HG03565 (cell line): ENCODE measurements around the gene IQGAP3.
A peak's percentile ranks its signal among the peaks of the same experiment; 100 is the strongest.

Experiments
- ATAC-seq: cut with Tn5 transposase; IDR thresholded peaks from one replicate; pipeline ENCODE4 v1.9.1; 2021; ENCODE audit warnings: mild to moderate bottlenecking, moderate library complexity; ENCODE audit not compliant: unreplicated experiment

IQGAP3 gene

DNA sequence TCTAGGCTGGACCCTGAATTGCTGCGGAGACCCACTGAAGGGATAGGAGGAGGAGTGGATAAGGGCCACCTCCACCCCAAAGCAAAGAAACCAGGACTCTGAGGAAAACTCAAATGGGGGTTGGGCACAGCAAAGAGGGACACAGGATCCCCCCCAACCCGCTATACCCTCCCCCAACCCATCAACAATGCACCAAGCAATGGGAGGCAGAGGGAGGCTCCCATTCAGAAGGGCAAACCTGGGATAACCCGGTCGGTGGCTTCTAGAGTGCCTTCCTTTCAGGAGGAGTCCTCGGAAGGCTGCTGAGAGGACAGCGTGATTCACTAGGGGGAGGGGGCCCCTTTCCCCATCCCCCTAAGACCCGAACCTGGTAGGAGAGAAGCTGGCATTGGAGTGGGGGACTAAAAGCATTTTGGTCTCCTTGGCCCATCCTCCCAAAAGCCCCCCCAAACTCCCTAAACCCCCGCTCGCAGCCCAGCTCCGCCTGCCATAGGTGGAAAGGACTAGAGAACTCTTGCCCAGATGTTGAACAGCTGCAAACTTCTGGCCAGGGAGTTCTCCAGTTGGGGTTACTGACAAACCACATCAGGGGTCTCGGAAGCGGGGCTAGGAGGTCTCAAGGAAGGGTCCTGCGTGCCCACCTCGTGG, 73.0 kb downstream of the IQGAP3 start:
- ATAC-seq = no peak

DNA sequence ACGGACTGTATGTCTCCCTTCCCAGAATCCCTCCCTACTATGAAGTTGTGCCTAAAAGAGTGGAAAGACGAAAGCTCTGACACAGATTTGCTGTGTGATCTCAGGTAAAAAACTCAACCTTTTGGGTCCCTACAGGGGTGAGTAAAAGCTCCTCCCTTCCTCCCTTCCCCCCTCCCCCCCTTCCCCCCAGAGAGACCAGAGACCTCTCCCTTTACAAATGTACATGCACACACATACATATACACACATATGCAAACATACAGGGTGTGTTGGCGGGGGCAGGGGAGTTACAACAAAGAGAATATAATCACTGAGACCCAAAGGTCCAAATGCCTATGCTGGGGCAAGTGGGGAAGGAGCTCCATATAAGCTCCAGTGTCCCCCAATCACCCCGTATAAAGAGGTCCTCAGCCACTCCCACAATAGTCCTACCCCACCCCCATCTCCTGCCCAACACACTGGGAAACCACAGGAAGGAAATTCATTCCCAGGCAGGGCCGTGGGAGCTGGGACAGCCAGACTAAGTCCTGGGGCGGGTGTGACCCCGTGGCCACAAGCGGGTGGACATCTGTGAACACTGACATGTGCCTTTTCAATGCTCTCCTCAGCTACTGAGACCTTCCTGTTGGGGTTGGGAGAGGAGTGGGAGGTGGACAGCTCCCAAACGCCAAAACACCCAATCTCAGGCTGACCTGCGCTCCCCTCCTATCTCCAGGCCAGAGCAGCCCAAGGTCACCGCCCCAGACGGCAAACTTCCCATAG, 73.8 kb downstream of the IQGAP3 start:
- no peak for ATAC-seq

DNA sequence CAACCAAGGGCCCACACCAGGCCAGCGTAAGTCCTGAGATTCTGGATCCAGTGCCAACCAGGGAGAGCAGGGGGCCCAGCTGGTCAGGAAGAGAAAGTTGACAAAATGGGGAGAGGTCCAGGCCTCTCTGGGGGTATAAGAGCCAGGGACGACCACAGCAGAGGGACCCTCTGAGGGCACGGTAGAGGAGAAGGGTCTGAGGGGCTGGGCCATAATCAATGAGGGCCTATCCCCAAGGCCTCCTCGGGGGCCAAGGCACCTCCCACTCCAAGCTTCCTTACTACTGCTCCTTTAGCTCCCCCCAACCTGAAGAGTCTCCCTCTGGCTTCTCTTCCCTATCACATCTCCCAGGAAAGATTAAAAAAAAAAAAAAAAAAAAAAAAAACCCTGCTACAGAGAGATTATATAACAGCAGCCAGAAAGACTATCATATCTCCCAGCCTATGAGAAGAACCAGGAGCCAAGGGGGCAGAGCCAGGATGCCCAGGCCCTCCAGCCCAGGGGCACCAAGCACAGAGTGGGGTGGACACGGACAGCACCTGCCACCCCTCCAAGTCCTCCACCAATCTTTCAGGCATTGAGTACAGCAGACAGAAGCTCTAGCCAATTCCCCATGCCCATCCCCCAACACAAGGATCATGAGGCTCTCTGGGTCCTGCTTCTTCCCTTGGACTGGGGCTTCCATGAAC, 74.5 kb downstream of the IQGAP3 start:
- no peak for ATAC-seq

DNA sequence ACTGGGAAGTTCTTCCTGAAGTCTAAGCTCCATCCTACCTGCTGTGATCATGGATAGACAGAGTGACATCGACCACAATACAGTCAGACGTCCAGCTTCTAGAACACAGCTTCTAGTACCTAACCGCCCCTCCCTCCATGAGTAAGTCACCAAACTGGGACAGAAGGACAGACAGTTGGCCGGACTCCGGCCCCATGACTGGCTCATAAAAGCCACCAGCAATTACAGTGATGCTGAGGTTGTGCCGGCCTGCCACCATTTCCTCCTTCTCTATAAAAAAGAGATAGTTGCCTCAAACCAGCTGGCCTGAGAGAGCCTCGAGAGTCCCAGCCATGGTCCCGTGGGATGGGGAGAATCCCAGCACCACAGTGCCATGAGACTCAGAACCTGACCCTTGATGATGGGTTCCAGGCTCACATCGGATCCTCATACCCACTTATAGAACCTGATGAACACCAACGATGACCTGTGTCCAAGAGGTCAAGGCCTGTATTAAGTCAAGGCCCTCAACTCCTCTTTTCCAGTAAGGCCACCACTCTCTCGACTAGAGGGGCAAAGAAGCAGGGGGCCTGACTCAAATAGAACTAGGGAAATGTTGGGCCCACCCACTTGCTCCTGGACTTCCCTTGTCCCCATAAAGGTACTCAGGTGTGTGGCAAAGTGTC, 75.2 kb downstream of the IQGAP3 start:
- ATAC-seq = no peak

DNA sequence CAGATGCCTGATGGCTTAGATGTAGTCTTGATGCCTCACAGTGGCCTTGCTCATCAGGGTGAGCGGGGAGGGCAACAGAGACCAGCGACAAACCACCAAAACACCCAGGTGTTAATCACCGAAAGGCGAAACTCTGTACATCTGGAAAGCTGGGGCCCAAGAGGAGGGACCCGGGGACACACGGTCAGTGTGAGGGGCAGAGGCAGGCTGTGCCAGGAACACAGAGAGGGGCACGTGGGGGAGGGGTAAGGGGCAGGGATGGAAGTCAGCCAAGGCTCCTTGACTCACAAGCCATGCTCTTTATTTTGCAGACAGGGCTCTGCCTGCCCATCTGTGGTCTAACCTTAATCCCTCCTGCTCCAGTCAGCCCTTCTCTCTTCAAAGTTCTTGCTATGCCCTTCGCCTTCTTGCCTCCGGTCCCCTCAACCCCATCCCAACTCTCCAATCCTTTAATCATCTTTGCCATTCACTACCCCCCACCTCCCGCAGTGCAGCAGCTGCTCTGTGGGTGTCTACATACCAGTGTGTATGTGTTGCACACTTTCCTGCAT, 76.1 kb downstream of the IQGAP3 start:
- ATAC-seq = no peak

DNA sequence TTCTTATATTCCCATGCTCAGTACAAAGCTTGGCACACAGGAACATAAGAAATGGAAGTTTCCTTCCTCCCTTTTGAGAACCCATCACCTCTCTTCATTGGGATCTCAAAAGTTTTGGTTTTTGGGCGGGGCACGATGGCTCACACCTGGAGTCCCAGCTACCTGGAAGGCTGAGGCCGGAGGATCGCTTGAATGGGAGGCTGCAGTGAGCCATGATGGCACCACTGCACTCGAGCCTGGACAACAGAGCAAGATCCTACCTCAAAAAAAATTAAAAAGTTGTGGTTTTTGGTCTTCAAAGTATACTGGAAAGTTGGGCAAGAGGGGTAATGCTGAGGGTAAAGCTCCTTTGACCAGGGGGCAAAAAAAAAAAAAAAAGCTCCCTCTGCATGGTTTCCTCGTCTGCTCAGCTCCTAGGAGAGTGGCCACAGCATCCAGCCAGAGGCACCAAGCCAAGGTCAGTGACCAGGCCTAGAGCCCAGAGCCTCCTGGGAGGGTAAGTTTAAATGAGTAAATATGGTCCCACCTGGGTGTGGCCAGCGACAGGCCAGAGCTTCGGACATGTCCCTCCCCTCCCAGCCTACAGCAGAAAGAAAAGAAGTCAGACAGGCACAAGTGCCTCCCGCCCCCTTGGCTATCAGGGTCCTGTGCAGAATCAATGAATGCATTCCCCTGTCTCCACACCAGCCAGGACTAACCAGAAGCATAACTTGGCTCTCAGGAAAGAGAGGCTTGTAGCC, 76.8 kb downstream of the IQGAP3 start:
- ATAC-seq = no peak

DNA sequence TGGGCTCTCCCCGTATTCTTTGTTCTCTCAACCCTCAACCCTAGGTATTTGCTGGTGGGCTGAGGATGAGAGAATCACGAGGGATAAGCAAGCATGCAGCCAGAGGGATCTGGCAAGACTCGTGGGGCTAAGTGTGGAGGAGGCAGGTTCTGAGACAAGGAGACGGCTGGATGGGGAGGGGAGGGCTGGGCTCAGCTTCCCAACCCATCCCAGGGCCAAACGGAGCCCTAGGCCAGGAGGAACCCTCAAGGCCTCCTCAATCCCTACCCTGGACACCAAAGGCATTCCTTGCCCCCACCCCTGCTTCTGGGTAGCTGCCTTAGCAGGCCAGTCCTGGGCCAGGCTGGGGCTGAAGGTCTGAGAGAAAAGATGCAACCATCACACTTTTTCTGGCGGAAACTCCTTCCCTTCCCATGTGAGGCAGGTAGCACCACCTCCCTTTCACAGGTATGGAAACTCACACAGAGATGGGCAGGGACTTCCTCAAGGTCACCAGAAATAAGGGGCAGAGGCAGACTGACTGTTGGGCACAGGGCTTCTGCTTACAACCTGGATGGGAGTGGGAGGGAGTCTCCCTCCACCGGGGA, 78.0 kb downstream of the IQGAP3 start:
- ATAC-seq = no peak

DNA sequence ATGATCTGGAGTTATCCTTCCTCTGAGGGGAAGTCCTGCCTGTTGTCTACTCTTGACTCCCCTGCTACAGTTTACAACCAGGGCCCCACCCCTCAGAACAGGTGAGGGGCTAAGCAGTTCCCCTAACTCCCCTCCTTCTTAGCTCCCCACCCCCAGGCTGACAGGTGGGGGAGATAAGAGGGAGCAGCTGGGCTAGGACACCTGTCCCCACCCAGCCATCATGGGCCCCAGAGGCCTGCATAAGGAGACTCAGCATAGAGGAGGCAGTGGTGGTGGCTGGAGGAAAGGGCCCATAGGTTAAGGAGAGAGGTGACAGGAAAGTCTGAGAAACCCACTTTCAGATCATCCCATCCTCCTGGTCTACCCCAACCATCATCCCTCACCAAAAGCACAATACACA, 78.6 kb downstream of the IQGAP3 start:
- ATAC-seq = no peak

DNA sequence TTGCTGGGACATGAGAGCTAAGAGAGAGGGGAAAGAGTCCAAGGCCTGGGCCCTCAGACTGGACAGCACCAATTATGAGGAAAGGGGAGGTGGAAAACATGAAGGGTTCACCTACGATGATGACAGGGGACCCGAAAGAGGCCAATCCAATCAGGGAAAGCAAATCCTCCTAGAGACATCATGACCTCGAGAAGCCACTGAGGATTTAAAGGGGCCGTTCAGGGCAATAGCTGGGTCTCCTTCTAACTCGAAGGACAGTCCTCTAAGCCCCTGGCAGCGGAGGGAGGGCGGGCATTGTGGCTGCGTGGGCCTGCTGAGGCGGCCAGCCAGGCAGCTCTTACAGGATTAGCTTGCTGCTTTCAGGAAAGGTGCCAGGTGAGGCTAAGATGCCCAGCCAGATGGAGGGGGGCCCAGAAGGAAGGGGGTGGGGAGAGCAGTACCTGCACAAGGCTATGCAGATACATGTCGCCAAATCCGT, 79.2 kb downstream of the IQGAP3 start:
- no peak for ATAC-seq

DNA sequence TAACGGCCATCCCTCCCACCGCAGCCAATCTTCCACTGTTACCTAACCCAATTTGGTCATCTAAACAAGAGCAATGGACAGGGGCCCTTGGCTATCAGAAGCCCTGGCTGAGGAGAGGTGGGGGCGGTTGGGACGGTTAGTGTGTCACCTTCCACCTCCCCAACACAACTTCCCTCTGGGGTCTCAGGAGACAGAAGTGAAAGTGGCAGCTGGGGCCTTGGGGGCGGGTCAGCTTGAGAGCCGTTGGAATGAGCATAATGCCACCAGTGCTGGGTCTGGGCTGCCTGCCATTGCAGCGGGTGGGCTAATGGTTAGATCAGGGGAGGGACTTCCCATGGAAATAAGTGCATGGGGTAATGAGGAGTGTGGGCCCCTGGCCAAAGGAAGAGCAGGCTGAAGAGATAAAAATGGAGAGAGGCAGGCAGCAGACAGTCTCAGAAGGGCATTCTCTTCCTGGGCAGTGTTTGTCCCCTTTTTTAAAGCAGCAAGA, 79.7 kb downstream of the IQGAP3 start:
- no peak for ATAC-seq

DNA sequence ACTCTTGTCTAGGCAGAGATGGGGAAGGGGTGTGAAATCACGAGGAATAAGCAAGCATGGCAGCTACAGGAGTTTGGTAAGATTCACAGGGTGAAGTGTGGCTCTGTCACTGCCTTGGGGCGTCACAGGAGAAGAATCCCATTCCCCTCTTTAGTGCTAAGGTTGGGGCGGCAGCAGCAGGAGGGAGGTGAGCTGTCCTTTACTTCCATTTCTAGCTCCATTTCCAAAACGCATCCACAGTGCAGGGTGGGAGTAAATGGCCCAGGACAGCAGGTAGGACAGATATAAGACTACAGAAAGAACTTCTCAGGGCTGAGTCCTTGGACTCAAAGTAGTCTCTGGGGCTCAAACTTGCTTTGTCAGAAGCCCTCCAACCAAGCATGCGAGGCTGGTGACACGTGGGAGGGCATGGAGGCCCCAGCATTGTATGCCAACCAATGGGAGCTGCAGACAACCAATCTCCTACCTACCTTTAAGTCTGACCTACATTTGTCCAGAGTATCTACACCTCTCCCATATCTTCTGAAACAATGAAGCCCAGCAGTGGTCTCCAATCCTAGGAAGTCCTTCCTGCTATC, 80.3 kb downstream of the IQGAP3 start:
- no peak for ATAC-seq

DNA sequence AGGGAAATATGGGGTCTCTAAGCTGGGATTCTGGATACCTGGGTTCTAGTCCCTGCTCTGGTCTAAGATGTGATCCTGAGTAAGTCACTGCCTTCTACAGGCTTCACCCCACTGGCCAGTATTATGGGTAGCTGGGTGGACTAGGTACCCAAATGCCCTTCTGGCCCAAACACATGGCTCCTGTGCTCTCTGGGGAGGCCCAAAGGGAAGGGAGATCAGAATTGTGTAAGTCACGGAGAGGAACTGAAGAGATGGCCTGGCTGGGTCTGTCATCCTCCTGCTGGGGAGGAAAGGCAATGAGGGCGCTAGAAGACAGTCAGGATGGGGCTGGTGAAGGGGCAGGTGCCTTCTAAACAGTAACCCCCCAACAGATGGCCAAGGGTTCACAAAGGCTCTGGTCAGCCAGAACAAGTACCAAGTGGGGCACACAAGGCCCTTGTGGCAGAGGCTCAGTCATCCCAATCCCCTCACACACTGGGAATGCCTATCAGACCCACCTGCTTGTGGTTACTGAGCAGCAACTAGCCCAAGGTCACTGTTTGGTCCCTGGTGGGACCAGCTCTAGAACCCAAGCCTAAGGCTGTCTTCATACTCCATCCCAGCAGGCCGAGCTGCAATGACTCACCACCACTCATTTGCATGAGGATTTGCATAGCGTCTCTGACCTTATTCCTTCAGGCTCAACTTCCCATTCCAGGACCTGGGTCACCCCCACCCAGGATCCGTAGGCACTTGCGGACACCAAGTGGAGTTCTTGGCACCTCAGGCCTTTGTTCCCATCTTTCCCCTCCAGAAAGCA, 81.0 kb downstream of the IQGAP3 start:
- ATAC-seq = no peak

DNA sequence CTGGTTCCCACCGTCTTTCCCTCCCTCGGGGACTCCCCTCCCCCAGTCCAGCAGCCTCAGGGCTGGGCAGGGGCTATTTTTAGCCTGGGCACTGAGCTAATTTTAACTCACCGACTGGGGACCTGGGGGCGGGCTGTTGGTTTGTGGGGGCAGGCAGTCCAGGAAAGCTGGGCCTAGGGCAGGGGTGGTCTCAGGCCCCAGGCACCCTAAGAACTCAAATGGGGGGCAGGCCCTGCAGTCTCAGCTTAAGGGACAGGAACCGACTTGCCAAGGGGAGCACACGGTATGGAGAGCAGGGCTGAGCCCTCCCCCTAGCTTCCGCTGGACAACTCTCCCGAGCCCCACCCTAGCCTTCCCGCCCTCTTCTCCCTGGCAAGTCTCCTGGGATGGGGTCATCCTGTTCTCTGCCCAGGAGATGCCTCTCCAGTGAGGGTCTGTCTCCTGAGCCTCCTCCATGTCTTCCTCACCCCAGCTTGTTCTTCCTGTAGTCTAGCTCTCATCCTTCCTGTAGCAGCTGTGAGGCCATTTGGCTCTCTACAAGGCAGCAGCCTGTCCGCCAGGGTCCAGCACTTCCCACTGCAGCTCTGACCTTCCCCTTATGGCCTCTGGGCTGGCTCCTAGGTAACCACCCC, 81.8 kb downstream of the IQGAP3 start:
- no peak for ATAC-seq

DNA sequence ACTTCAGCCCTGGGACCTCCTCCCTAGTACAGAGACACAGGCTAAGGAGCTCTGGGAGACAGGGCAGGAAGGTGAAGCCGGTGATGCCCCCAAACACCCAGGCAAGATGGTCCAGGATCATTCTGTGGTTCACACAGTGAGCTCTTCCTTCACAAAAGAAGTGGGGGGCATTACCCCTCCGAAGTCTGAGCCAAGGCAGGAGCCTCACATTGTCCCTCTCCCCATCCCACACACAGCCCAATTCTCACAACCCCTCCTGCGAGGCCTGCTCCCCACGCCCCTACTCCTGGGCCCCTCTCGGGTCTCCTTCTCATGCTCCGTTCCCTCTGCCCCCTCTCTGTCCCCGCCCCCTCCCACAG, 82.5 kb downstream of the IQGAP3 start:
- no peak for ATAC-seq

DNA sequence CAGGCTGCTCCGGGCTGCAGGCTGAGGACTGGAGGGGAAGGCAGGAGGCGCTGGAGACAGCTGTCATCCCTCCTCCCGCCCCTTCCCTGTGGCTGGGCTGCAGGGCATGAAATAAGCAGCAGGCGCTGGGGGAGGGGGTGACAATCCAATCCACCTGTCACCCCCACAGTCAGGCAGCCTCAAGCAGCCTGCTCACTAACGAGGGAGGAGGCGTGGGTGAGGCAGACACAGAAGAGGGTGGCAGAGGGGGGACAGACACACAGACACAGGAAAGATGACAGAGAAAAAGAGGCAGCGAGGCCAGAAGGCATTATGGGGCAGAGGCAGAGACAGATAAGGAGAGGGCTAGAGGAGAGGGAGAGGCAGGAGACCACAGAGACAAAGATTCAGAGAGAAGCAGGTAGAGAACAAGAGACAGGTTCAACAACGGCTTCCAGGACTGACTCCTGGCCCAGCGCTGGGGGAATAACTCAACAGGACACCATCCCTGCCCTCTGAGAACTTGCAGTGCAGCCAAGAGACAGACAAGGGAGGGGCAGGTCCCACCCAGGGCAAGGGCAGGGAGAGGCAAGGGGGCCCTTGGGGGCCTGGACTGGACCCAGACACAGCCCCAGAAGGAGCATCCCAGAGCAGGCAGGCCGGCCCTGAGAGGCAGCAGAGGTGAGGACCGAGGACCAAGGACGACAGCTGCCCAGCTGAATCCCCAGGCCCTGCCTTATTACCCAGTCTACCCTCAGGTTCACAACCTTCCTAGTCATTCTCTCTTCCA, 83.0 kb downstream of the IQGAP3 start:
- ATAC-seq = no peak

DNA sequence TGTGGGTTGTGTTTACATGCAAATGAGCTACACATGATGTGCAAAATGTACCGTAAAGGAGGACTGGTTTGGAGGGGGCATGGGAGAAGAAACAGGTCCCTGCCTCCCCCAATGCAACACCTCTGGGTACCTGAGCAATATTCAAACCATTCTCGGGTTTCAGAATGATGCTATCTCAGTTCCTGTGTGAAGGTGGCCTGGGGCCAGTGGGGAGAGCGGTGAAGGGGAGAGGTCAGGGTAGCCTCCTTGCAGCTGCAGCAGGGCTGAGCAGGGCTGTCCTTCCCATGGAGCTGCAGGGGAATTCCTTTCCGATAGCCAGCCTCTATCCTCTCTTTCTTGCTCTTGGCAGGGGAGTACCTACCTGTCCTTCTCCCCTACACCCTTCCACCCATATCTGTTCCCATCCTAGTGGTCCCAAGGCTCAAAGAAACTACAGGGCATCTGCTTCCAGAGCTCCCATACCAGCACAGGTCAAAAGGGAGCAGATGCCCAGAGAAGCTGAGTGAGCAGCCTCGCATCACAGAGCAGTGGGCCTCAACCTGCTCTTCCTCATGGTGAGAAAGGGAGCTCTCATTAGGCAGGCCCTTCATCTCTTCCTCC, 83.7 kb downstream of the IQGAP3 start:
- ATAC-seq = peak; percentile 42

DNA sequence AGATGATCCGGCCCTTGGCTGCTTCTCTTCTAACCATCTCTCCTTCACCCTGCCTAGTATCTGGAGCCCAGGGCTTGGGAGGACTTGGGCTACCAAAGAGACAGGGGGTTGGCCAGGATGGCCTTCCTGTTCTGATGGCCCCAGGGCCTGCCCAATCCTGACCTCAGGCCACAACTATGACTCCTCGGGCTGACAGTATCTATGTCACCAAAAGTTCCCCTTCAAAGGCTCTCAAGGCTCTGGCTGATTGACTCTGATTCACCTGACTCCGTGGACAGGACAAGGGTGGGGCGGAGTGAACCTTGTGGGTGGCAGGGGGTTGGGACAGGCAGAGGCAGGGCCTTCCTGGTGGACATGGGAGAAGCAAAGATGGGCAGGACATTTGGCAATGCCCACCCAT, 84.5 kb downstream of the IQGAP3 start:
- peak; percentile 38 for ATAC-seq
